K562 (cell line): Measurements from ENCODE around the gene LRFN4. TPM values are rescaled to one million over a fixed set of nuclear protein-coding genes. Genes with fewer than 3 reads are reported as not detected.

Source experiments
- CGGBP1 ChIP-seq: fragments of 250-450 bp; sonication (Bioruptor Pico); IDR thresholded peaks from 2 replicates; pipeline ENCODE4 v1.9.0; 2021; ENCODE audit warnings: mild to moderate bottlenecking
- ERF ChIP-seq: fragments of 450-650 bp; formaldehyde crosslinking; IDR thresholded peaks from 2 replicates; pipeline ENCODE4 v1.4.0; 2020; ENCODE audit warnings: mild to moderate bottlenecking, mixed read lengths
- MNT ChIP-seq, 2 experiments: fragments of 450-650 bp; conservative IDR thresholded peaks; 2 replicates each; pipeline ENCODE4 v1.6.1; 2017; ENCODE audit warnings: mild to moderate bottlenecking in 2 of 2, moderate library complexity in 2 of 2
- NKRF ChIP-seq: fragments of 450-650 bp; IDR thresholded peaks from 2 replicates; pipeline ENCODE4 v1.6.1; 2016; ENCODE audit warnings: borderline replicate concordance
- RFX5 ChIP-seq: IDR thresholded peaks from 2 replicates; pipeline ENCODE4 v1.6.1; 2011; ENCODE audit warnings: low read depth, mild to moderate bottlenecking, improper control_type of control experiment, low read length
- TAF15 ChIP-seq: fragments of 200-400 bp; formaldehyde crosslinking; IDR thresholded peaks from 2 replicates; pipeline ENCODE4 v1.6.1; 2017; ENCODE audit warnings: mild to moderate bottlenecking, low read depth, low read length, moderate library complexity
- polyA plus RNA-seq, 8 experiments: library from polyadenylated mRNA; depleted of rRNA in 4 of 8; stranded (reverse) in 5 of 8; unstranded in 3 of 8; fragments of >200 nt; fragmentation: Nextera tagmentation in 2 of 8; fragmentation: Illumina TruSeq in 1 of 8; extraction: Ambion mirVana in 2 of 8; extraction: Trizol in 1 of 8; gene quantifications; 2 replicates each; pipeline versions ENCODE4 v1.2.1 to v1.2.3, GENCODE V29; 2011 to 2014; ENCODE audit warnings: inconsistent platforms in 1 of 8, missing spikeins in 1 of 8
- total RNA-seq, 7 experiments: library from RNA; depleted of rRNA in 6 of 7; stranded (reverse); fragments of >200 nt in 6 of 7; fragmentation: Illumina TruSeq in 2 of 7; extraction: Trizol in 2 of 7; gene quantifications; 2 replicates each; pipeline versions ENCODE4 v1.2.1 to v1.2.3, GENCODE V29; 2011 to 2021; ENCODE audit warnings: low replicate concordance in 1 of 7
- TF ChIP-seq, protein P1 (sequence below), 2 experiments: fragments of 450-650 bp; IDR thresholded peaks; 2 replicates each; pipeline ENCODE4 v1.6.1; 2016; ENCODE audit warnings: mild to moderate bottlenecking in 2 of 2, borderline replicate concordance in 1 of 2, low read depth in 1 of 2, moderate library complexity in 1 of 2
- TF ChIP-seq, protein P2 (sequence below): sonication (generic); IDR thresholded peaks from 2 replicates; pipeline ENCODE4 v1.6.1; 2016
- TF ChIP-seq, protein P3 (sequence below): fragments of 450-650 bp; conservative IDR thresholded peaks from 2 replicates; pipeline ENCODE4 v1.6.1; 2016; ENCODE audit warnings: missing genetic modification characterization, low read depth, mild to moderate bottlenecking, control low read depth, missing compliant biosample characterization

The LRFN4 gene
- total and polyA plus RNA-seq, 9 of the 15 experiments (the other 6 are each of a cell fraction or from before 2014, with no cell fraction given): 0.10 to 60.1 (median 6.7) TPM

DNA sequence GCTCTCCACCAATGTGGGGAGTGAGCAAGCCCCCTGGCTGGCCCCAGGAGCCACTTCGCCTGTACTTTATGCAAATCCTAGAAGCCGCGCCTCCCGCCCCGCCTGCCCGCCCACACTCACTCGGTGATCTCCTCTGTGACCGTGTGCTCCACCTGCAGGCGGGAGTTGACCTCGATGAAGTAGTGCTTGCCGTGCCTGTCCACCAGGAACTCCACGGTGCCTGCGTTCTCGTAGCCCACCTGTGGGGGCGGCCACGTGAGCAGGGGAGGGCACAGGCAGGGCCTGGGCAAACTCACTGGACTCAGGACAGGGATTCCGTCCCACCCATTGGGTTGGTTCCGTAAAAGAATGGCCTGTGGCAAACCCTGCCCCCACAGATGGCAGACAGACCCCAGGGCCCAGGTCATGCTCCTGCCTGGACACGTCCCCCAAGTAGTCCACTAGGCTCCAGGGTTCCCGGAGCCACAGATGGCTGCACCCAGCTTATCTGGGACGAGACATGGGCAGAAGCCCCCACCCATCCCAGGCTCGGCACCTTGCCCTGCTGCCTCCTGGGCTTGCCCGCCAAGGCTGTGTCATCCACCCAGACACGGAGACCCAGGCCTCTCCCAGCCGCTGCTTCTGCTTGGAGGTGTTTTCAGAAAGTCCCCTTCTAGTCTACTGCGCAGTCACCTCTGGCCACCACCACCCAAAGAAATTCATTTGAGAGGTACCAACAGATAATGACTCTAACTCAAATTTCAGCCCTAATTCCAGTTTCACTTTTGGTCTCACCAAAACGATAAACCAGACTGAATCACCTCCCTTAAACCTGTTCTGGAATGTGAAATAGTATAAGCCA lies 12.1 kb downstream of the LRFN4 start (continued):
- TF ChIP-seq MNT (conservative IDR thresholded peaks at IDR 0.05): peak in 1 of 2 experiments; percentile 41; a peak in 1 of 4 replicates
- TF ChIP-seq, protein P1, sequence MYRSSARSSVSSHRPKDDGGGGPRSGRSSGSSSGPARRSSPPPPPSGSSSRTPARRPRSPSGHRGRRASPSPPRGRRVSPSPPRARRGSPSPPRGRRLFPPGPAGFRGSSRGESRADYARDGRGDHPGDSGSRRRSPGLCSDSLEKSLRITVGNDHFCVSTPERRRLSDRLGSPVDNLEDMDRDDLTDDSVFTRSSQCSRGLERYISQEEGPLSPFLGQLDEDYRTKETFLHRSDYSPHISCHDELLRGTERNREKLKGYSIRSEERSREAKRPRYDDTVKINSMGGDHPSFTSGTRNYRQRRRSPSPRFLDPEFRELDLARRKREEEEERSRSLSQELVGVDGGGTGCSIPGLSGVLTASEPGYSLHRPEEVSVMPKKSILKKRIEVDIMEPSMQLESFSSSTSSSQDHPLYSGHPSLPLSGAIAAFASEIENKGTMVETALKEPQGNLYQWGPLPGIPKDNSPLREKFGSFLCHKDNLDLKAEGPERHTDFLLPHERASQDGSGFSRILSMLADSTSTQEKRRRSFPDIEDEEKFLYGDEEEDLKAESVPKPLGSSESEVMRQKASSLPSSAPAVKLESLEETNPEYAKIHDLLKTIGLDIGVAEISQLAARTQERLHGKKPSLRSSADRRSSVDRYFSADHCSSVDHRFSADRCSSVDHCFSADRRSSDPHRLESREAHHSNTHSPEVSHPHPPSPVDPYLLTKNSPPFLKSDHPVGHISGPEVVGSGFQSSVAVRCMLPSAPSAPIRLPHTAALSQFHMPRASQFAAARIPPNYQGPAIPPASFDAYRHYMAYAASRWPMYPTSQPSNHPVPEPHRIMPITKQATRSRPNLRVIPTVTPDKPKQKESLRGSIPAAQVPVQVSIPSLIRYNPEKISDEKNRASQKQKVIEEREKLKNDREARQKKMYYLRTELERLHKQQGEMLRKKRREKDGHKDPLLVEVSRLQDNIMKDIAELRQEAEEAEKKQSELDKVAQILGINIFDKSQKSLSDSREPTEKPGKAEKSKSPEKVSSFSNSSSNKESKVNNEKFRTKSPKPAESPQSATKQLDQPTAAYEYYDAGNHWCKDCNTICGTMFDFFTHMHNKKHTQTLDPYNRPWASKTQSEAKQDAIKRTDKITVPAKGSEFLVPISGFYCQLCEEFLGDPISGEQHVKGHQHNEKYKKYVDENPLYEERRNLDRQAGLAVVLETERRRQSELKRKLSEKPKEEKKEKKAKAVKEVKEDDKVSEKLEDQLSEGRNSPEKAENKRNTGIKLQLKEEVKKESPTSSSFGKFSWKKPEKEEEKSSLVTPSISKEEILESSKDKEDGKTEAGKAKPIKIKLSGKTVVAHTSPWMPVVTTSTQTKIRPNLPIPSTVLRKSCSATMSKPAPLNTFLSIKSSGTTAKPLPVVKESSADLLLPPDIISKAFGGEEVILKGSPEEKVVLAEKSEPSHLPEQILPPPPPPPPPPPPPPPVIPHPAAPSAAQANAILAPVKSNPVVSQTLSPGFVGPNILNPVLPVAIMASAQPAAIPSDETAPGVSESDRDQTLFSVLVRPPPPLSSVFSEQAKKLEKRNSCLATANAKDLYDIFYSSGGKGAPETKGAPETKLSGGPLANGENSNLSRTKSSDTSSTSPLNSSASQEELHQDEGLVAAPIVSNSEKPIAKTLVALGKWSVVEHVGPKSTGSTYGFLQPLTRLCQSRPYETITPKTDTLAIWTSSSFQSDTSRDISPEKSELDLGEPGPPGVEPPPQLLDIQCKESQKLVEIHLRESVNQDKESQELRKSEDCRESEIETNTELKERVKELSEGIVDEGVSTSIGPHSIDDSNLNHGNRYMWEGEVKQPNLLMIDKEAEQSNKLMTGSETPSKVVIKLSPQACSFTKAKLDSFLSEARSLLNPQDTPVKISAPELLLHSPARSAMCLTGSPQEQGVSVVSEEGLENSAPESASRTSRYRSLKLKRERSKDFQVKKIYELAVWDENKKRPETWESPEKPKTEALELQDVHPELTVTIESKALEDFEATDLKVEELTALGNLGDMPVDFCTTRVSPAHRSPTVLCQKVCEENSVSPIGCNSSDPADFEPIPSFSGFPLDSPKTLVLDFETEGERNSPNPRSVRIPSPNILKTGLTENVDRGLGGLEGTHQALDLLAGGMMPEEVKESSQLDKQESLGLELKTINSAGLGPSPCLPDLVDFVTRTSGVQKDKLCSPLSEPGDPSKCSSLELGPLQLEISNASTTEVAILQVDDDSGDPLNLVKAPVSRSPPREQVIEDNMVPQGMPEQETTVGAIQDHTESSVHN (IDR thresholded peaks at IDR 0.05; ENCODE audit: borderline replicate concordance in 1 of 2, low read depth in 1 of 2): no peak
- TF ChIP-seq RFX5: no peak
- no peak for TF ChIP-seq CGGBP1 (CRISPR knock-in tag)
- no peak for TF ChIP-seq ERF
- TF ChIP-seq, protein P2, sequence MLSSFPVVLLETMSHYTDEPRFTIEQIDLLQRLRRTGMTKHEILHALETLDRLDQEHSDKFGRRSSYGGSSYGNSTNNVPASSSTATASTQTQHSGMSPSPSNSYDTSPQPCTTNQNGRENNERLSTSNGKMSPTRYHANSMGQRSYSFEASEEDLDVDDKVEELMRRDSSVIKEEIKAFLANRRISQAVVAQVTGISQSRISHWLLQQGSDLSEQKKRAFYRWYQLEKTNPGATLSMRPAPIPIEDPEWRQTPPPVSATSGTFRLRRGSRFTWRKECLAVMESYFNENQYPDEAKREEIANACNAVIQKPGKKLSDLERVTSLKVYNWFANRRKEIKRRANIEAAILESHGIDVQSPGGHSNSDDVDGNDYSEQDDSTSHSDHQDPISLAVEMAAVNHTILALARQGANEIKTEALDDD: no peak
- no peak for TF ChIP-seq NKRF
- TF ChIP-seq, protein P3, sequence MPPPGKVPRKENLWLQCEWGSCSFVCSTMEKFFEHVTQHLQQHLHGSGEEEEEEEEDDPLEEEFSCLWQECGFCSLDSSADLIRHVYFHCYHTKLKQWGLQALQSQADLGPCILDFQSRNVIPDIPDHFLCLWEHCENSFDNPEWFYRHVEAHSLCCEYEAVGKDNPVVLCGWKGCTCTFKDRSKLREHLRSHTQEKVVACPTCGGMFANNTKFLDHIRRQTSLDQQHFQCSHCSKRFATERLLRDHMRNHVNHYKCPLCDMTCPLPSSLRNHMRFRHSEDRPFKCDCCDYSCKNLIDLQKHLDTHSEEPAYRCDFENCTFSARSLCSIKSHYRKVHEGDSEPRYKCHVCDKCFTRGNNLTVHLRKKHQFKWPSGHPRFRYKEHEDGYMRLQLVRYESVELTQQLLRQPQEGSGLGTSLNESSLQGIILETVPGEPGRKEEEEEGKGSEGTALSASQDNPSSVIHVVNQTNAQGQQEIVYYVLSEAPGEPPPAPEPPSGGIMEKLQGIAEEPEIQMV (tag): no peak
- TF ChIP-seq TAF15: no peak
